T-helper 17 cell (primary cell): Measurements from ENCODE around the gene COL17A1. TPM values are rescaled to one million over a fixed set of nuclear protein-coding genes. Genes with fewer than 3 reads are reported as not detected.

Source experiments
- ATAC-seq: fragments of 150-1000 bp; cut with Tn5 transposase; 2 replicates; pipeline ENCODE4 v1.10.0; 2021; ENCODE audit warnings: mild to moderate bottlenecking, moderate library complexity
- DNase-seq, 3 donors: peaks; one replicate each; pipeline versions ENCODE4 v3.0.0 to v3.0.0-alpha.2; 2020 to 2021
- H3K9me3 ChIP-seq: one replicate; pipeline ENCODE4 v1.7.0; 2013; ENCODE audit warnings: low read length, mild to moderate bottlenecking; ENCODE audit not compliant: control insufficient read depth, poor library complexity, severe bottlenecking
- H3K27ac Mint-ChIP-seq: one replicate; pipeline ENCODE4 v1.8.0; 2022; ENCODE audit warnings: mild to moderate bottlenecking, moderate library complexity, mixed read lengths
- H3K27me3 Mint-ChIP-seq: one replicate; pipeline ENCODE4 v1.8.0; 2022; ENCODE audit warnings: mixed read lengths
- H3K36me3 Mint-ChIP-seq: one replicate; pipeline ENCODE4 v1.8.0; 2022; ENCODE audit warnings: low read depth, mixed read lengths
- H3K4me1 Mint-ChIP-seq: one replicate; pipeline ENCODE4 v1.8.0; 2022; ENCODE audit warnings: mild to moderate bottlenecking, mixed read lengths
- H3K4me3 Mint-ChIP-seq: one replicate; pipeline ENCODE4 v1.8.0; 2022; ENCODE audit warnings: mild to moderate bottlenecking, moderate library complexity, mixed read lengths
- total RNA-seq, 4 donors: library from RNA in 2 of 4; stranded (reverse) in 2 of 4; gene quantifications; one replicate each; pipeline ENCODE4 v1.2.3 and lab custom pipeline; 2022 to 2026

COL17A1 gene
- total RNA-seq, 2 donors from 2014 or later, result not detected

GRCh38 chr10:104002911-104003310 is 82.8 kb downstream of the COL17A1 start:
- peak overlapping the region; percentile 73 for H3K27ac Mint-ChIP-seq
- H3K9me3 ChIP-seq, result no peaks in the 10 kb centered on the region
- peaks cover 15% of the 10 kb centered on the region for H3K4me1 Mint-ChIP-seq
- DNase-seq (no peak), ATAC-seq (no peak)
- no peak overlapping the region for H3K4me3 Mint-ChIP-seq
- H3K27me3 Mint-ChIP-seq, result no peaks in the 10 kb centered on the region
- peaks cover 18% of the 10 kb centered on the region for H3K36me3 Mint-ChIP-seq

- ATAC-seq (no peak), DNase-seq (no peak)
- Mint-ChIP-seq H3K36me3 (peaks cover 15% of the 10 kb centered on the region), H3K4me3 (no peak overlapping the region), H3K27me3 (no peaks in the 10 kb centered on the region), H3K27ac (no peak overlapping the region), H3K4me1 (peaks cover 20% of the 10 kb centered on the region)
- H3K9me3 ChIP-seq, result no peaks in the 10 kb centered on the region
These were observed 86.9 kb downstream of the COL17A1 start for GRCh38 chr10:103998805-103999204.

GRCh38 chr10:103995134-103995533 is 90.5 kb downstream of the COL17A1 start:
- Mint-ChIP-seq H3K36me3 (peaks cover 2% of the 10 kb centered on the region), H3K27ac (peak overlapping the region; percentile 53), H3K4me1 (peaks cover 14% of the 10 kb centered on the region), H3K27me3 (no peaks in the 10 kb centered on the region), H3K4me3 (no peak overlapping the region)
- DNase-seq, result no peak
- no peak for ATAC-seq
- no peaks in the 10 kb centered on the region for H3K9me3 ChIP-seq

- no peaks in the 10 kb centered on the region for H3K9me3 ChIP-seq
- DNase-seq (no peak), ATAC-seq (no peak)
- Mint-ChIP-seq H3K4me3 (no peak overlapping the region), H3K27ac (no peak overlapping the region), H3K36me3 (peaks cover 2% of the 10 kb centered on the region), H3K4me1 (peaks cover 20% of the 10 kb centered on the region), H3K27me3 (no peaks in the 10 kb centered on the region)
These were observed 94.1 kb downstream of the COL17A1 start for GRCh38 chr10:103991393-103992128.

GRCh38 chr10:103990531-103990930 is 95.1 kb downstream of the COL17A1 start:
- Mint-ChIP-seq H3K36me3 (peaks cover 2% of the 10 kb centered on the region), H3K27ac (no peak overlapping the region), H3K4me1 (peaks cover 23% of the 10 kb centered on the region), H3K4me3 (no peak overlapping the region), H3K27me3 (no peaks in the 10 kb centered on the region)
- ATAC-seq (no peak), DNase-seq (no peak)
- no peaks in the 10 kb centered on the region for H3K9me3 ChIP-seq

- H3K9me3 ChIP-seq, result no peaks in the 10 kb centered on the region
- DNase-seq (no peak), ATAC-seq (no peak)
- peaks cover 2% of the 10 kb centered on the region for H3K36me3 Mint-ChIP-seq
- H3K27me3 Mint-ChIP-seq, result no peaks in the 10 kb centered on the region
- H3K27ac Mint-ChIP-seq, result no peak overlapping the region
- H3K4me3 Mint-ChIP-seq, result no peak overlapping the region
- peaks cover 23% of the 10 kb centered on the region for H3K4me1 Mint-ChIP-seq
These were observed 95.6 kb downstream of the COL17A1 start for GRCh38 chr10:103990121-103990520.

GRCh38 chr10:103986360-103986759 is 99.3 kb downstream of the COL17A1 start:
- Mint-ChIP-seq H3K27me3 (no peaks in the 10 kb centered on the region), H3K27ac (peak overlapping the region; percentile 19), H3K4me3 (peak overlapping the region; percentile 9), H3K4me1 (peaks cover 42% of the 10 kb centered on the region), H3K36me3 (no peaks in the 10 kb centered on the region)
- DNase-seq (peak in 1 of 3 donors; percentile 46), ATAC-seq (peak; percentile 76)
- no peaks in the 10 kb centered on the region for H3K9me3 ChIP-seq

GRCh38 chr10:103985726-103986125 is 100.0 kb downstream of the COL17A1 start:
- Mint-ChIP-seq H3K36me3 (no peaks in the 10 kb centered on the region), H3K4me3 (no peak overlapping the region), H3K27me3 (no peaks in the 10 kb centered on the region), H3K4me1 (peaks cover 47% of the 10 kb centered on the region), H3K27ac (no peak overlapping the region)
- DNase-seq, result no peak
- no peaks in the 10 kb centered on the region for H3K9me3 ChIP-seq
- no peak for ATAC-seq

GRCh38 chr10:103983367-103983911 is 102.2 kb downstream of the COL17A1 start:
- no peaks in the 10 kb centered on the region for H3K27me3 Mint-ChIP-seq
- no peaks in the 10 kb centered on the region for H3K36me3 Mint-ChIP-seq
- no peak for DNase-seq
- H3K4me3 Mint-ChIP-seq, result peak overlapping the region; percentile 86
- H3K9me3 ChIP-seq, result no peaks in the 10 kb centered on the region
- ATAC-seq, result peak; percentile 76
- peak overlapping the region; percentile 90 for H3K27ac Mint-ChIP-seq
- peaks cover 48% of the 10 kb centered on the region for H3K4me1 Mint-ChIP-seq

GRCh38 chr10:103982639-103983038 is 103.0 kb downstream of the COL17A1 start:
- no peak for DNase-seq

More at GRCh38 chr10:103982639-103983038, 103.0 kb downstream of the COL17A1 start:
- ATAC-seq, result no peak
- H3K4me1 Mint-ChIP-seq, result peaks cover 47% of the 10 kb centered on the region
- peak overlapping the region; percentile 52 for H3K4me3 Mint-ChIP-seq
- H3K36me3 Mint-ChIP-seq, result no peaks in the 10 kb centered on the region
- H3K27me3 Mint-ChIP-seq, result no peaks in the 10 kb centered on the region
- H3K27ac Mint-ChIP-seq, result peak overlapping the region; percentile 90
- H3K9me3 ChIP-seq, result no peaks in the 10 kb centered on the region

Other genes starting within 250 kb of the COL17A1 start
- gene SH3PXD2A, start 230.3 kb downstream of the COL17A1 start, total RNA-seq, result 10 to 100 TPM in 1 of 2 donors, 1 to 10 TPM in 1; 7.2 to 10.9 TPM
- 10 to 100 TPM; 47.0 to 53.7 TPM for gene STN1, start 167.7 kb downstream of the COL17A1 start, total RNA-seq
- 10 to 100 TPM; 24.1 to 25.4 TPM for gene SLK, start 118.7 kb downstream of the COL17A1 start, total RNA-seq
- 10 to 100 TPM; 10.9 to 16.3 TPM for gene SFR1, start 36.3 kb upstream of the COL17A1 start, total RNA-seq
- gene CFAP43, start 146.5 kb upstream of the COL17A1 start, total RNA-seq, result not detected
- gene GSTO1, start 169.0 kb upstream of the COL17A1 start, total RNA-seq, result 10 to 100 TPM; 37.9 to 52.6 TPM
- 1 to 10 TPM in 1 of 2 donors, under 1 TPM in 1; 0.70 to 1.1 TPM for gene GSTO2, start 183.3 kb upstream of the COL17A1 start, total RNA-seq